GM18858 (cell line): ENCODE measurements around the gene SGK2.
"Not testable (repeated sequence)": the region's sequence is repeated elsewhere in the genome, so short reads cannot be mapped to it uniquely, and the experiment has no call there.

Source experiments
- ATAC-seq: cut with Tn5 transposase; IDR thresholded peaks from one replicate; pipeline ENCODE4 v1.9.1; 2021; ENCODE audit not compliant: unreplicated experiment

The SGK2 gene

GRCh38 chr20:43590392-43591303 is 31.8 kb downstream of the SGK2 start, which contains the start of gene IFT52:
IFT52 (plus strand) TSS chr20:43590937; CDS start chr20:43594699, 3,762 bp downstream.
- ATAC-seq = peak; percentile 96

- not testable (repeated sequence) for ATAC-seq
Observed at GRCh38 chr20:43601960-43602359, 43.1 kb downstream of the SGK2 start.

- no peak for ATAC-seq
Observed at GRCh38 chr20:43603124-43603523, 44.3 kb downstream of the SGK2 start.

- ATAC-seq = no peak
Observed at GRCh38 chr20:43605715-43606114, 46.9 kb downstream of the SGK2 start.

GRCh38 chr20:43607278-43607677 is 48.5 kb downstream of the SGK2 start:
- not testable (repeated sequence) for ATAC-seq

GRCh38 chr20:43631598-43631997 is 72.8 kb downstream of the SGK2 start:
- no peak for ATAC-seq
